GM12801 (cell line): ENCODE results near the gene MARK4.

Experiments used
- CTCF ChIP-seq: IDR thresholded peaks from one replicate; pipeline ENCODE4 v1.5.1; 2011; ENCODE audit warnings: control low read depth; ENCODE audit not compliant: insufficient read length; ENCODE audit errors: extremely low read depth

MARK4 gene

DNA sequence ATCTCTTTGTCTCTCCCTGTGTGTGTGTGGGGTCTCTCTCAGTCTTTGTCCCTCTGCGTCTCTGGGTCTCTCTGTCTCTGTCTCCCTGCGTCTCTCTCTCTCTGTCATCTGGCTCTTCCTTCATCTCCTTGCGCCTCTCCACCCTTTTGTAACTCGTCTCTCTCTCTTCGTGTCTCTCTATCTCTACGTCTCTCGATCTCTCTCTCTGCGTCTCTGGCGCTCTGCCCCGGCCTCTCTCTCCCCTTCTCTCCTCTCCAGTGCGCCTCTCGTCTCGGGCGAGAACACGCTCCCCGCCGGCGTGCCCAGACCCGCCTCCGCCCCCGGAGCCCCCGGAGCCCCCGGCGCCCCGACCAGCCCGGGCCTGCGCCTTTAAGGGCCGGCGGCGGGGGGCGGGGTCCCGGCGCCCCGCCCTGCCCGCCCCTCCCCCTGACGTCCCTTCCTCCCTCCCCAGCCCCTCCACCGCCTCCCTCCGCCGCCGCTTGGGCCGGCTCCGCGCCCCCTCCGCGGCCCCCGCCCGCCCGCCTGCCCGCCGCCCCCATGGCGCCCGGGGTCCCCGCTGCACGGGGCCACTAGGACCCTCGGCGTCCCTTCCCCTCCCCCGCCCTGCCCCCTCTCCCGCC lies at the start of gene MARK4:
Gene MARK4, plus strand, starts transcription at position 440 of the 620 bp plus-strand sequence. CDS start 318 bp downstream, outside the sequence.
- TF ChIP-seq CTCF: no peak

DNA sequence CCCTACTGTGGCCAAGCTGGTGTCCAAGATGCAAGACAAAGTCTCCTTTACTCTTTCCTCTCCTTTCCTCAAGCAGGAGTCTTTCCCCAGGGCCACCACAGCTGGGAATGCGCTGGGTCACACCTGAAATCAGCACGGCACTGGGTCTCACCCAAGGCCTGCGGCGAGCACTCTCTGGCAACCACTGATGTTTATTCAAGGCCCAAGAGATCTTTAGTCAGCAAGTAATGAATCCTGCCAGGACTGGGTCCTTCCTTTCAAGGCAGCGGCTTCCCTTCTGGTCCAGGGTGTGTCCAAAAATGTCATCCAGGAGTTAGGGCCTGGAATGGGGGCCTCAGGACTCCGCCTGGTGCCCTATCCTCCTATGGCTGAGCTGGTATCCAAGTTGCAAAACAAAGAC lies 48.4 kb upstream of the MARK4 start:
- no peak for TF ChIP-seq CTCF

GRCh38 chr19:45205810-45206209 lies 45.3 kb upstream of the MARK4 start:
- TF ChIP-seq CTCF: no peak

GRCh38 chr19:45206328-45206727 lies 44.7 kb upstream of the MARK4 start:
- TF ChIP-seq CTCF: no peak

GRCh38 chr19:45211751-45212381 lies 39.2 kb upstream of the MARK4 start:
- no peak for TF ChIP-seq CTCF

GRCh38 chr19:45213031-45213430 lies 38.0 kb upstream of the MARK4 start:
- TF ChIP-seq CTCF: no peak

DNA sequence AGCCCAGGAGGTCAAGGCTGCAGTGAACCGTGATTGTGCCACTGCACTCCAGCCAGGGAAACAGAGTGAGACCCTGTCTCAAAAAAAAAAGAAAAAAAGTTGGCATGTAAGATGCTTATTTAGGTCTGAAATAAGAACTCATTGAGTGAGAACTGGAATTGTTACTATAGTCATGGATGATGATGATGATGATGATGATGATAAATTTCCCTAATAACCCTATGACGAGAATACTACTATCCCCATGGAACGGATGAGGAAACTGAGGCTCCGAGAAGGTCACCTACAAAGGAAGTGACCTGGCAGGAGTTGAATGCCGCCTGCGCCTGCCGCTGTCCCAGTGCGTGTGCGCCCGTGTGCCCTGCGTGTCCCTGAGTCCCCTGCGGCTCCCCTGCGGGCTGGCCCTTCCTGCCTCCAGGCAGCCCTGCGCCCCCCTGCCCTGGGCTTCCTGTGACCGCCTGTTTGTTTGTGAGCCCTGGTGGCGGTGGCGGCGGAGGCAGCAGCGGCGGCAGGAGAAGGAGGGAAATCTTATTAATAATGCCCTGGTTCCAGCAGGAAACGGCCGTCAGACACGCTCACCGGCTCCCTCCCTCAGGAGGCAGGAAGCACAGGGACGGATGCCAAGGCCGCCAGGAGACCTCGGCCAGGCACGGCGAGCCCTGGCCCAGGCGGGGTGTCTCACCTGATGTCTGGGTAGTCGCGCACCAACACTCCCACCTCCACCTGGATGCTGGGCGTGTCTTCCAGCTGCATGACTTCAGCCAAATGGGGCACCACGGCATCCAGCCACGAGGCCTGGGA lies 35.5 kb upstream of the MARK4 start:
- TF ChIP-seq CTCF: no peak
